ENCODE measurements around the gene NEDD9.

DNA sequence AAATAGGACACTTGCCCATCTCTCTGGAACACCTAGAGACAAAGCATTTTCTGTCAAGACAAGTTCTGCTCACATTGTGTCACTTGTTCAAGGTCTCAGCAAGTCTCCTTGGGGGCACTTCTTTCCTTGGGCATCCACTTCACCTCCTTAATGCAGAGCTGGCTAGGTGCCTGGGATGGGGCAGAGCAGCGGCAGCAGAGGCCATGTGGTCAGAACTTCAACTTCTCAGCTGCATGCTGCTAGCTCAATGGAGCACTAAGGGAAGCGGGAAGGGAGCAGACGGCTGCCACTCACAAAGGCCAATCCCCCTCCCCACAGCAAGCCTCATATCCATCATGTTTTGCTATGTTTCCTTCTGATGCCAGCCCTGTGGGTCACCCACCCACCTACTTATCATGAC, 31.5 kb downstream of the NEDD9 start:
- TF ChIP-seq, protein P1, sequence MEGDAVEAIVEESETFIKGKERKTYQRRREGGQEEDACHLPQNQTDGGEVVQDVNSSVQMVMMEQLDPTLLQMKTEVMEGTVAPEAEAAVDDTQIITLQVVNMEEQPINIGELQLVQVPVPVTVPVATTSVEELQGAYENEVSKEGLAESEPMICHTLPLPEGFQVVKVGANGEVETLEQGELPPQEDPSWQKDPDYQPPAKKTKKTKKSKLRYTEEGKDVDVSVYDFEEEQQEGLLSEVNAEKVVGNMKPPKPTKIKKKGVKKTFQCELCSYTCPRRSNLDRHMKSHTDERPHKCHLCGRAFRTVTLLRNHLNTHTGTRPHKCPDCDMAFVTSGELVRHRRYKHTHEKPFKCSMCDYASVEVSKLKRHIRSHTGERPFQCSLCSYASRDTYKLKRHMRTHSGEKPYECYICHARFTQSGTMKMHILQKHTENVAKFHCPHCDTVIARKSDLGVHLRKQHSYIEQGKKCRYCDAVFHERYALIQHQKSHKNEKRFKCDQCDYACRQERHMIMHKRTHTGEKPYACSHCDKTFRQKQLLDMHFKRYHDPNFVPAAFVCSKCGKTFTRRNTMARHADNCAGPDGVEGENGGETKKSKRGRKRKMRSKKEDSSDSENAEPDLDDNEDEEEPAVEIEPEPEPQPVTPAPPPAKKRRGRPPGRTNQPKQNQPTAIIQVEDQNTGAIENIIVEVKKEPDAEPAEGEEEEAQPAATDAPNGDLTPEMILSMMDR (IDR thresholded peaks at IDR 0.05): no peak
- no peak for TF ChIP-seq POLR2A (IDR thresholded peaks at IDR 0.05)

All from upper lobe of left lung (tissue), 4 donors.